GM12878 (cell line): ENCODE results near the gene PLG. TPM values are rescaled to one million over a fixed set of nuclear protein-coding genes. Genes with fewer than 3 reads are reported as not detected.
A peak's percentile ranks its signal among the peaks of the same experiment; 100 is the strongest.

Experiments
- ATAC-seq: fragments of 200-7000 bp; cut with Tn5 transposase; 3 replicates; pipeline ENCODE4 v1.9.1; 2020; ENCODE audit warnings: mild to moderate bottlenecking, moderate library complexity
- BruUV-seq: library from RNA; stranded (reverse); fragments of 400-500 nt; replicated peaks from 2 replicates; lab custom pipeline; 2021; lab: Mats Ljungman, UMichigan
- CTCF ChIA-PET: fragments of 300-600 bp; sonication (Branson Sonifier 250); formaldehyde crosslinking; extraction: SDS; loops from one replicate; lab custom pipeline; 2021; ENCODE audit warnings: inconsistent platforms; lab: Yijun Ruan, JAX
- POLR2A ChIA-PET: fragments of 350-600 bp; formaldehyde crosslinking; extraction: SDS; loops from one replicate; lab custom pipeline; 2021; ENCODE audit warnings: inconsistent platforms; lab: Charles Lee
- RAD21 ChIA-PET: fragments of 300-600 bp; sonication (Branson Sonifier 250); formaldehyde crosslinking; loops from one replicate; lab custom pipeline; 2023; ENCODE audit warnings: antibody characterized with exemption; ENCODE audit not compliant: unreplicated experiment; lab: Charles Lee
- SMC1A ChIA-PET: fragments of 300-600 bp; sonication (Branson Sonifier 250); formaldehyde crosslinking; loops from one replicate; lab custom pipeline; 2023; ENCODE audit not compliant: unreplicated experiment, uncharacterized antibody; lab: Charles Lee
- DNase-seq: peaks from one replicate; pipeline ENCODE4 v3.0.0-alpha.2; 2011; ENCODE audit warnings: low read depth, low spot score
- FAIRE-seq: peaks from 3 replicates; lab custom pipeline; 2011; peaks lifted over from hg19 to GRCh38; lab: Jason Lieb, UNC
- H2AFZ ChIP-seq: 2 replicates; pipeline ENCODE4 v1.6.0; 2011; ENCODE audit warnings: low read depth, low read length, control low read depth; ENCODE audit not compliant: control insufficient read depth
- H3K27ac ChIP-seq: 2 replicates; pipeline ENCODE4 v1.5.1; 2011; ENCODE audit warnings: control low read depth; ENCODE audit not compliant: control insufficient read depth, insufficient read depth
- H3K27me3 ChIP-seq, 2 experiments: replicated peaks in 1 of 2; 2 replicates each; pipeline versions ENCODE4 v1.6.0 to v1.6.1; 2011; ENCODE audit warnings: low read length in 1 of 2; ENCODE audit not compliant: control insufficient read depth in 2 of 2, insufficient read depth in 2 of 2
- H3K36me3 ChIP-seq, 2 experiments: 2 replicates each; pipeline ENCODE4 v1.5.1; 2011; ENCODE audit warnings: low read length in 1 of 2; ENCODE audit not compliant: control insufficient read depth in 2 of 2, insufficient read depth in 2 of 2
- H3K4me1 ChIP-seq: 2 replicates; pipeline ENCODE4 v1.6.1; 2011; ENCODE audit warnings: mild to moderate bottlenecking, low read length, moderate library complexity, mixed read lengths; ENCODE audit not compliant: control insufficient read depth, insufficient read depth
- H3K4me2 ChIP-seq: 2 replicates; pipeline ENCODE4 v1.6.0; 2011; ENCODE audit warnings: control low read depth; ENCODE audit not compliant: control insufficient read depth, insufficient read depth
- H3K4me3 ChIP-seq: fragments of 200-600 bp; sonication (generic); 2 replicates; pipeline ENCODE4 v1.5.1; 2016
- H3K79me2 ChIP-seq: 2 replicates; pipeline ENCODE4 v1.6.0; 2011; ENCODE audit warnings: low read length; ENCODE audit not compliant: control insufficient read depth, insufficient read depth
- H3K9ac ChIP-seq: 2 replicates; pipeline ENCODE4 v1.8.0; 2011; ENCODE audit warnings: low read length, control low read depth, mixed read lengths; ENCODE audit not compliant: control insufficient read depth, insufficient read depth
- H3K9me3 ChIP-seq: replicated peaks from 3 replicates; pipeline ENCODE4 v1.5.1; 2011; ENCODE audit warnings: mild to moderate bottlenecking, low read length; ENCODE audit not compliant: control insufficient read depth, insufficient read depth
- H4K20me1 ChIP-seq: 2 replicates; pipeline ENCODE4 v1.6.0; 2011; ENCODE audit not compliant: control insufficient read depth, insufficient read depth
- ATF3 ChIP-seq: IDR thresholded peaks from 2 replicates; pipeline ENCODE4 v1.6.1; 2011; ENCODE audit warnings: low read depth, mild to moderate bottlenecking, low read length, moderate library complexity, borderline replicate concordance; ENCODE audit errors: extremely low read depth
- BCLAF1 ChIP-seq: fragments of 450-650 bp; IDR thresholded peaks from 2 replicates; pipeline ENCODE4 v1.6.1; 2017; ENCODE audit warnings: antibody characterized with exemption, mild to moderate bottlenecking, moderate library complexity
- CBFB ChIP-seq: IDR thresholded peaks from 2 replicates; pipeline ENCODE4 v1.6.1; 2016; ENCODE audit warnings: antibody characterized with exemption, low read depth
- CEBPB ChIP-seq, 2 experiments: fragments of 150-350 bp in 1 of 2; IDR thresholded peaks; 2 replicates each; pipeline ENCODE4 v1.6.1; 2012 to 2014; ENCODE audit warnings: low read depth in 2 of 2, low read length in 2 of 2, borderline replicate concordance in 1 of 2, inconsistent platforms in 1 of 2
- EGR1 ChIP-seq, 2 experiments: IDR thresholded peaks; 1 replicate in 1 of 2; 2 replicates in 1 of 2; pipeline ENCODE4 v1.6.1; 2011 to 2012; ENCODE audit warnings: low read depth in 2 of 2, low read length in 2 of 2, borderline replicate concordance in 1 of 2, mild to moderate bottlenecking in 1 of 2, moderate library complexity in 1 of 2
- IKZF2 ChIP-seq, 2 experiments: fragments of 450-650 bp; IDR thresholded peaks; 2 replicates each; pipeline ENCODE4 v1.6.1; 2017; ENCODE audit warnings: mild to moderate bottlenecking in 2 of 2, moderate library complexity in 2 of 2
- IRF5 ChIP-seq: fragments of 450-650 bp; IDR thresholded peaks from 2 replicates; pipeline ENCODE4 v1.6.1; 2017; ENCODE audit warnings: borderline replicate concordance
- KLF5 ChIP-seq: fragments of 450-650 bp; IDR thresholded peaks from 2 replicates; pipeline ENCODE4 v1.6.1; 2014; ENCODE audit warnings: mild to moderate bottlenecking; ENCODE audit not compliant: partially characterized antibody
- MEF2B ChIP-seq: fragments of 450-650 bp; IDR thresholded peaks from 2 replicates; pipeline ENCODE4 v1.6.1; 2018; ENCODE audit warnings: mild to moderate bottlenecking, moderate library complexity; ENCODE audit not compliant: partially characterized antibody, poor library complexity, severe bottlenecking
- PML ChIP-seq: IDR thresholded peaks from 2 replicates; pipeline ENCODE4 v1.6.1; 2012; ENCODE audit warnings: low read length, inconsistent platforms
- POLR2A ChIP-seq: IDR thresholded peaks from 2 replicates; pipeline ENCODE4 v1.6.1; 2011; ENCODE audit warnings: low read depth, mild to moderate bottlenecking, low read length
- TCF3 ChIP-seq: IDR thresholded peaks from 2 replicates; pipeline ENCODE4 v1.6.1; 2012; ENCODE audit warnings: low read depth, mild to moderate bottlenecking, low read length, borderline replicate concordance; ENCODE audit not compliant: insufficient read depth
- WGBS: methylation state at CpG from one replicate; pipeline ENCODE4 v1.1.6; 2016; ENCODE audit warnings: low lambda C conversion rate; ENCODE audit not compliant: insufficient replicate concordance, insufficient coverage; ENCODE audit errors: missing lambda C conversion rate; 5-methylcytosine and 5-hydroxymethylcytosine counted together
- in situ Hi-C: fragments of 300-500 bp; cut with MboI; formaldehyde crosslinking; loops from 9 replicates; pipeline ENCODE4 v1.14.3; 2018; ENCODE audit warnings: mixed read lengths
- intact Hi-C: fragments of 100-400 bp; cut with micrococcal nuclease; formaldehyde crosslinking; loops from one replicate; pipeline ENCODE4 v1.14.2; 2022; ENCODE audit not compliant: unreplicated experiment
- polyA plus RNA-seq, 11 experiments: library from polyadenylated mRNA; depleted of rRNA in 4 of 11; unstranded in 6 of 11; stranded (reverse) in 5 of 11; fragments of >200 nt; fragmentation: Nextera tagmentation in 4 of 11; fragmentation: Illumina TruSeq in 1 of 11; extraction: Ambion mirVana in 4 of 11; extraction: Trizol in 1 of 11; gene quantifications; 1 replicate in 1 of 11; 2 replicates in 10 of 11; pipeline versions ENCODE4 v1.2.1 to v1.2.3, GENCODE V29; 2011 to 2016; ENCODE audit warnings: inconsistent platforms in 2 of 11, missing spikeins in 2 of 11, low read depth in 1 of 11
- total RNA-seq, 4 experiments: library from RNA; depleted of rRNA in 3 of 4; stranded (reverse); fragments of >200 nt in 3 of 4; fragmentation: Illumina TruSeq in 1 of 4; extraction: Trizol in 1 of 4; gene quantifications; 2 replicates each; pipeline versions ENCODE4 v1.2.1 to v1.2.3, GENCODE V29; 2013 to 2021
- TF ChIP-seq, protein P1 (sequence below): fragments of 450-650 bp; IDR thresholded peaks from 2 replicates; pipeline ENCODE4 v1.6.1; 2014; ENCODE audit warnings: mild to moderate bottlenecking
- TF ChIP-seq, protein P2 (sequence below): fragments of 450-650 bp; IDR thresholded peaks from 2 replicates; pipeline ENCODE4 v1.6.1; 2018; ENCODE audit warnings: mild to moderate bottlenecking, low read depth, moderate library complexity; ENCODE audit not compliant: partially characterized antibody

Gene PLG
- total and polyA plus RNA-seq, 10 of the 15 experiments (the other 5 are each of a cell fraction or from before 2014, with no cell fraction given): 0.06 to 3.0 (median 0.97) TPM; not detected in 1

DNA sequence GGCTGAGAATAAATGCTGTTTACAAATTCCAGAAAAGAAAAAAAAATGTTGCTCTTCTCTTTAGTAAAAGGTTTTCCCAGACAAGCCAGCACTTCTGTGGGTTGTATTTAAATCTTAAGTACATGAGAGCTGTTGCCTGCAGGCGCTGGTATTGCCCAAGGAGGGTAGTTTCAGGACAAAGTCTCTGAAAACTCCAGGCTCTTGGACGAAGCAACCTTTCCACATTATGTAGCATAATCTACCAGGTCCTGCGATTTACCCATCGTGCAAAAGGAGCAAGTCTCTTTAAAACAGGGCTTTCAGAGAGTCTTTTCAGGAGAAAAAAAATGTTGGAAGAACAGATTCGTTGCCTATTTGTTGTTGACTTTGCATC lies 65.6 kb downstream of the PLG start:
- BruUV-seq: no TSS peak
- H3K79me2 ChIP-seq: no peaks in the 10 kb centered on the region
- H3K4me2 ChIP-seq: no peak overlapping the region
- intact Hi-C loops (loop anchor here (1.0 to 5.0 kb wide), 3 partner anchors 17 to 245 kb away; no protein-coding TSS in a partner anchor), in situ Hi-C loops (no loop called here)
- ChIA-PET RAD21 (no interaction called here), CTCF (interaction anchor here (0.5 to 1.2 kb wide), 3 partner anchors 9 to 33 kb away, joined by 3 read pairs; no protein-coding TSS in a partner anchor), SMC1A (no interaction called here), POLR2A (no interaction called here)
- peaks cover 5% of the 10 kb centered on the region for H3K4me1 ChIP-seq
- no peak overlapping the region for H2AFZ ChIP-seq
- no peak overlapping the region for H3K27ac ChIP-seq
- no peak for DNase-seq
- H3K4me3 ChIP-seq: no peak overlapping the region
- no peaks in the 10 kb centered on the region for H3K9me3 ChIP-seq
- ATAC-seq: peak; percentile 16; the same call in 1 of the 3 replicates
- H3K36me3 ChIP-seq: no peaks in the 10 kb centered on the region
- no peak for TF ChIP-seq IKZF2 (IDR thresholded peaks at IDR 0.05)
- TF ChIP-seq, protein P1, sequence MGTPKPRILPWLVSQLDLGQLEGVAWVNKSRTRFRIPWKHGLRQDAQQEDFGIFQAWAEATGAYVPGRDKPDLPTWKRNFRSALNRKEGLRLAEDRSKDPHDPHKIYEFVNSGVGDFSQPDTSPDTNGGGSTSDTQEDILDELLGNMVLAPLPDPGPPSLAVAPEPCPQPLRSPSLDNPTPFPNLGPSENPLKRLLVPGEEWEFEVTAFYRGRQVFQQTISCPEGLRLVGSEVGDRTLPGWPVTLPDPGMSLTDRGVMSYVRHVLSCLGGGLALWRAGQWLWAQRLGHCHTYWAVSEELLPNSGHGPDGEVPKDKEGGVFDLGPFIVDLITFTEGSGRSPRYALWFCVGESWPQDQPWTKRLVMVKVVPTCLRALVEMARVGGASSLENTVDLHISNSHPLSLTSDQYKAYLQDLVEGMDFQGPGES: no peak
- no peak for TF ChIP-seq TCF3
- TF ChIP-seq CBFB: no peak
- no peak for TF ChIP-seq EGR1 (IDR thresholded peaks at IDR 0.05; ENCODE audit: borderline replicate concordance in 1 of 2, low read depth in 2 of 2, low read length in 2 of 2)
- no peak for TF ChIP-seq MEF2B
- TF ChIP-seq POLR2A: no peak
- TF ChIP-seq, protein P2, sequence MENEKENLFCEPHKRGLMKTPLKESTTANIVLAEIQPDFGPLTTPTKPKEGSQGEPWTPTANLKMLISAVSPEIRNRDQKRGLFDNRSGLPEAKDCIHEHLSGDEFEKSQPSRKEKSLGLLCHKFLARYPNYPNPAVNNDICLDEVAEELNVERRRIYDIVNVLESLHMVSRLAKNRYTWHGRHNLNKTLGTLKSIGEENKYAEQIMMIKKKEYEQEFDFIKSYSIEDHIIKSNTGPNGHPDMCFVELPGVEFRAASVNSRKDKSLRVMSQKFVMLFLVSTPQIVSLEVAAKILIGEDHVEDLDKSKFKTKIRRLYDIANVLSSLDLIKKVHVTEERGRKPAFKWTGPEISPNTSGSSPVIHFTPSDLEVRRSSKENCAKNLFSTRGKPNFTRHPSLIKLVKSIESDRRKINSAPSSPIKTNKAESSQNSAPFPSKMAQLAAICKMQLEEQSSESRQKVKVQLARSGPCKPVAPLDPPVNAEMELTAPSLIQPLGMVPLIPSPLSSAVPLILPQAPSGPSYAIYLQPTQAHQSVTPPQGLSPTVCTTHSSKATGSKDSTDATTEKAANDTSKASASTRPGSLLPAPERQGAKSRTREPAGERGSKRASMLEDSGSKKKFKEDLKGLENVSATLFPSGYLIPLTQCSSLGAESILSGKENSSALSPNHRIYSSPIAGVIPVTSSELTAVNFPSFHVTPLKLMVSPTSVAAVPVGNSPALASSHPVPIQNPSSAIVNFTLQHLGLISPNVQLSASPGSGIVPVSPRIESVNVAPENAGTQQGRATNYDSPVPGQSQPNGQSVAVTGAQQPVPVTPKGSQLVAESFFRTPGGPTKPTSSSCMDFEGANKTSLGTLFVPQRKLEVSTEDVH: no peak
- TF ChIP-seq IRF5: no peak
- TF ChIP-seq ATF3: no peak
- no peak for TF ChIP-seq PML
- no peak for TF ChIP-seq BCLAF1
- no peak for TF ChIP-seq KLF5
- no peak for TF ChIP-seq CEBPB (IDR thresholded peaks at IDR 0.05; ENCODE audit: borderline replicate concordance in 1 of 2, low read depth in 2 of 2, low read length in 2 of 2)
- H3K27me3 ChIP-seq: no peaks in the 10 kb centered on the region
- FAIRE-seq: no peak
- no peaks in the 10 kb centered on the region for H4K20me1 ChIP-seq
- 18% methylated on average over 5 of the region's 5 CpGs for WGBS
- no peak overlapping the region for H3K9ac ChIP-seq
